Activated CD8-positive, alpha-beta T cell treated with anti-CD3 and anti-CD28 coated beads for 36 hours (primary cell): ENCODE data around the gene CDS2. TPM values are rescaled to one million over a fixed set of nuclear protein-coding genes. Genes with fewer than 3 reads are reported as not detected.

Experiments
- ATAC-seq: fragments of 200-7000 bp; cut with Tn5 transposase; one replicate; pipeline ENCODE4 v1.10.0; 2021; ENCODE audit warnings: mild to moderate bottlenecking, moderate library complexity
- CTCF ChIA-PET: fragments of 350-600 bp; sonication (Branson Sonifier 250); formaldehyde crosslinking; loops from one replicate; lab custom pipeline; 2021; ENCODE audit warnings: antibody characterized with exemption; lab: Charles Lee
- POLR2A ChIA-PET: fragments of 350-600 bp; sonication (Branson Sonifier 250); formaldehyde crosslinking; loops from one replicate; lab custom pipeline; 2021; ENCODE audit warnings: antibody characterized with exemption; lab: Charles Lee
- DNase-seq: peaks from one replicate; pipeline ENCODE4 v3.0.0-alpha.2; 2020
- H3K27ac Mint-ChIP-seq: one replicate; pipeline ENCODE4 v1.8.0; 2021; ENCODE audit warnings: mild to moderate bottlenecking, mixed read lengths
- H3K27me3 Mint-ChIP-seq: one replicate; pipeline ENCODE4 v1.8.0; 2021; ENCODE audit warnings: mixed read lengths
- H3K36me3 Mint-ChIP-seq: one replicate; pipeline ENCODE4 v1.8.0; 2021; ENCODE audit warnings: low read depth, mixed read lengths
- H3K4me1 Mint-ChIP-seq: one replicate; pipeline ENCODE4 v1.8.0; 2021; ENCODE audit warnings: low read depth, mixed read lengths
- H3K4me3 Mint-ChIP-seq: one replicate; pipeline ENCODE4 v1.8.0; 2021; ENCODE audit warnings: mild to moderate bottlenecking, moderate library complexity, mixed read lengths
- H3K9me3 Mint-ChIP-seq: one replicate; pipeline ENCODE4 v1.8.0; 2021; ENCODE audit warnings: mixed read lengths
- CTCF ChIP-seq: fragments of 200-600 bp; IDR thresholded peaks from one replicate; pipeline ENCODE4 v1.8.0; 2022; ENCODE audit warnings: antibody characterized with exemption, mild to moderate bottlenecking
- intact Hi-C: fragments of 100-400 bp; cut with micrococcal nuclease; formaldehyde crosslinking; loops from one replicate; pipeline ENCODE4 v1.10.0; 2022
- total RNA-seq, 2 experiments: library from RNA; stranded (reverse); gene quantifications; one replicate each; pipeline ENCODE4 v1.2.3, GENCODE V29; 2021

Gene CDS2
- total RNA-seq, 2 experiments from 2014 or later, result 30.2 to 34.7 TPM

- TF ChIP-seq CTCF, result no peak
- ChIA-PET CTCF (interaction anchor here (1.0 to 3.3 kb wide), 2 partner anchors 11 to 41 kb away, joined by 3 to 16 read pairs; no protein-coding TSS in a partner anchor), POLR2A (no interaction called here)
- intact Hi-C loops, result no loop called here
- Mint-ChIP-seq H3K27ac (no peak overlapping the region), H3K4me1 (peaks cover 4% of the 10 kb centered on the region), H3K27me3 (no peaks in the 10 kb centered on the region), H3K4me3 (no peak overlapping the region), H3K9me3 (no peaks in the 10 kb centered on the region), H3K36me3 (peaks cover 13% of the 10 kb centered on the region)
- DNase-seq (no peak), ATAC-seq (no peak)
Observed at GRCh38 chr20:5181958-5182357, 55.1 kb downstream of the CDS2 start.

- H3K36me3 Mint-ChIP-seq, result peaks cover 12% of the 10 kb centered on the region
- CTCF ChIA-PET, result interaction anchor here (1.0 to 3.3 kb wide), 2 partner anchors 10 to 40 kb away, joined by 3 to 16 read pairs; no protein-coding TSS in a partner anchor
- no peak for TF ChIP-seq CTCF
- peaks cover 4% of the 10 kb centered on the region for H3K4me1 Mint-ChIP-seq
- H3K27ac Mint-ChIP-seq, result peak overlapping the region; percentile 10
- no peak for ATAC-seq
- no peak overlapping the region for H3K4me3 Mint-ChIP-seq
- no peaks in the 10 kb centered on the region for H3K27me3 Mint-ChIP-seq
- no peak for DNase-seq
- POLR2A ChIA-PET, result interaction anchor here (1.5 kb wide), 1 partner anchor 14 kb away, joined by 4 read pairs; no protein-coding TSS in a partner anchor
- H3K9me3 Mint-ChIP-seq, result no peaks in the 10 kb centered on the region
- intact Hi-C loops, result no loop called here
Observed at GRCh38 chr20:5182615-5183254, 55.9 kb downstream of the CDS2 start.

- CTCF ChIA-PET, result interaction anchor here (1.2 to 5.0 kb wide), 3 partner anchors 9 to 57 kb away, joined by 3 to 23 read pairs (median 16); partner anchors contain the start of gene CDS2
- Mint-ChIP-seq H3K4me3 (no peak overlapping the region), H3K36me3 (peaks cover 10% of the 10 kb centered on the region), H3K27ac (peak overlapping the region; percentile 53), H3K9me3 (no peaks in the 10 kb centered on the region), H3K27me3 (no peaks in the 10 kb centered on the region), H3K4me1 (peaks cover 4% of the 10 kb centered on the region)
- POLR2A ChIA-PET, result interaction anchor here (0.7 to 1.5 kb wide), 2 partner anchors 15 to 1368 kb away, joined by 3 to 4 read pairs; no protein-coding TSS in a partner anchor
- intact Hi-C loops, result no loop called here
- TF ChIP-seq CTCF, result no peak
- ATAC-seq, result no peak
- no peak for DNase-seq
Observed at GRCh38 chr20:5183731-5184474, 57.1 kb downstream of the CDS2 start.

- H3K4me1 Mint-ChIP-seq, result peaks cover 4% of the 10 kb centered on the region
- no peak overlapping the region for H3K4me3 Mint-ChIP-seq
- no peak overlapping the region for H3K27ac Mint-ChIP-seq
- ChIA-PET POLR2A (interaction anchor here (0.7 kb wide), 1 partner anchor 1369 kb away, joined by 3 read pairs; no protein-coding TSS in a partner anchor), CTCF (interaction anchor here (1.2 to 5.0 kb wide), 5 partner anchors 8 to 58 kb away, joined by 3 to 23 read pairs (median 11); partner anchors contain the start of gene CDS2)
- DNase-seq, result no peak
- intact Hi-C loops, result no loop called here
- TF ChIP-seq CTCF, result no peak
- peaks cover 7% of the 10 kb centered on the region for H3K36me3 Mint-ChIP-seq
- ATAC-seq, result no peak
- H3K27me3 Mint-ChIP-seq, result no peaks in the 10 kb centered on the region
- H3K9me3 Mint-ChIP-seq, result no peaks in the 10 kb centered on the region
Observed at GRCh38 chr20:5184684-5185083, 57.9 kb downstream of the CDS2 start.
